Stimulated activated CD4-positive, alpha-beta T cell treated with anti-CD3 and anti-CD28 coated beads, TNF-alpha, amount 100 ng/mL, for 24 hours (primary cell): Measurements from ENCODE around the gene FIBCD1.
"Not testable (repeated sequence)": the region's sequence is repeated elsewhere in the genome, so short reads cannot be mapped to it uniquely, and the experiment has no call there.

Experiments used
- DNase-seq, 3 experiments: peaks; one replicate each; pipeline ENCODE4 v3.0.0-alpha.2; 2020; ENCODE audit warnings: low read depth in 3 of 3

FIBCD1 gene

DNA sequence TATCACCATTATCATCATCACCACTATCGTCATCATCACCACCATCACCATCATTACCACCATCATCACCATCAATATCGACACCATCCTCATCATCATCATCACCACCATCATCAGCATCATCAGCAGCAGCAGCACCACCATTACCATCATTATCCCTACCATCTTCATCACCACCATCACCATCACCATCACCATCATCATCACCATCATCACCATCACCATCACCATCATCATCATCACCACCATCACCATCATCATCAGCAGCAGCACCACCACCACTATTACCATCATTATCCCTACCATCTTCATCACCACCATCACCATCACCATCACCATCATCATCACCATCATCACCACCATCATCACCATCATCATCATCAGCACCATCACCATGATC lies 15.9 kb upstream of the FIBCD1 start:
- not testable (repeated sequence) for DNase-seq

DNA sequence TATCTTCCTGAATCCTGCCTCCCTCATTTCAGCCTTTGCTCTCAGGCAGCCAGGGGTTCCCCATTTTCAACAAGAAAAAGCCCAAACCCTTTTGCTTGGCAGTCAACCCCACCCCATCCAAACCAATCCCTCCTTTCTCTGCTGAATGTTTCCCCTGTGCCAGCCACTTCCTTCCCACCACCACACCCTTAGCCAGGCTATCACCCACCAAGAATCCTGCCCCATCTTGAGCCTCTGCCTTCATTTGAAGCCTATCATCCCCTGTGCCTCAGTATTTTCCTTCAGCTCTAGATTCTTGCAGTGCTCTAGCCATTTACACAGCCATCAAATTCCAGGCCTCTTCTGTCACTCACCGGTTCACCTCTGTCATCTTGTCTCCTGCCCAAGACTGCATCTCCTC lies 15.3 kb upstream of the FIBCD1 start:
- DNase-seq: no peak

DNA sequence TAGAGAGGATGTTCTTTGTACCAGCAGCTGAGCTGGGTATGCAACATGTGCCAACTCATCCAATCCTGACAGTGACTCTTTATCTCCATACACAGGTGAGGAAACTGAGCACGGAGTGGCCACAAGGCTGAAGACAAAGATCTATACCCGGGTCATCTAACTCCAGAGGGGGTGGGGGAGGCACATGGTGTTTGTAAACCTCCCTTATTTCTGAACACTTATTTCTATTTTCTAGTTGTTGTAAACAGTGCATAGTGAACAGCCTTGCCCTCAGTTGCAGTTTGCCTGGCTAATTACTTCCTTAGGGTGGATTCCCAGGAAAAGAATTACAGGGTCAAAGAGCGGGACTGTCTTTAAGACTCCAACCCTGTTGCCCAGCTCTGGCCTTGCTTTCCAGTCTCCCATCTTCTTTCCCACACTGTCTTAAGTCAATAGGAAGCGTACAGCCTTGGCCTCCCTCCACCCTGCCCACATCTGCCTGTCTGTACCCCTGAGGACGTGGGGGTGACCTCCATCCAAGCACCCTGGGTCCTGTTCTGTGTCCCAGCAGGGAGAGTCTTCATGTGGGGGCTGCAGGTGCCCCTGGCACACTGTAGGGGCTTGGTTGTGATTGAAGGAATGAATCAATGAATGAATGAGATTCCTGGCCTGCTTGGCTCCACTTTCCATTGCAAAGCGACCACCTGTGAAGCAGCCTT lies 13.2 kb upstream of the FIBCD1 start:
- no peak for DNase-seq

DNA sequence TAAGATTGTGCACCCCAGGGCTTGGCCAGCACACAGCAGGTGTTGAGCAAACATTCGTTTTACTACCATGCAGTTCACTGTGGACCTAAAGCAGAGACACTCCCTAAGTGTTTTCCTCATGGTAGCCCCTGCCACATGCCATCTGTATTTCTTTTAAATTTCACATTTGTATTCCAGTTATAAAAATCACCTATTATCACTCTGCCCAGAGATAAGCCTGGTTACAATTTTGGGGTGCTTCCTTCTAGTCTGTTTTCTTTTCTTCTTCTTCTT lies 10.9 kb upstream of the FIBCD1 start:
- DNase-seq: no peak

DNA sequence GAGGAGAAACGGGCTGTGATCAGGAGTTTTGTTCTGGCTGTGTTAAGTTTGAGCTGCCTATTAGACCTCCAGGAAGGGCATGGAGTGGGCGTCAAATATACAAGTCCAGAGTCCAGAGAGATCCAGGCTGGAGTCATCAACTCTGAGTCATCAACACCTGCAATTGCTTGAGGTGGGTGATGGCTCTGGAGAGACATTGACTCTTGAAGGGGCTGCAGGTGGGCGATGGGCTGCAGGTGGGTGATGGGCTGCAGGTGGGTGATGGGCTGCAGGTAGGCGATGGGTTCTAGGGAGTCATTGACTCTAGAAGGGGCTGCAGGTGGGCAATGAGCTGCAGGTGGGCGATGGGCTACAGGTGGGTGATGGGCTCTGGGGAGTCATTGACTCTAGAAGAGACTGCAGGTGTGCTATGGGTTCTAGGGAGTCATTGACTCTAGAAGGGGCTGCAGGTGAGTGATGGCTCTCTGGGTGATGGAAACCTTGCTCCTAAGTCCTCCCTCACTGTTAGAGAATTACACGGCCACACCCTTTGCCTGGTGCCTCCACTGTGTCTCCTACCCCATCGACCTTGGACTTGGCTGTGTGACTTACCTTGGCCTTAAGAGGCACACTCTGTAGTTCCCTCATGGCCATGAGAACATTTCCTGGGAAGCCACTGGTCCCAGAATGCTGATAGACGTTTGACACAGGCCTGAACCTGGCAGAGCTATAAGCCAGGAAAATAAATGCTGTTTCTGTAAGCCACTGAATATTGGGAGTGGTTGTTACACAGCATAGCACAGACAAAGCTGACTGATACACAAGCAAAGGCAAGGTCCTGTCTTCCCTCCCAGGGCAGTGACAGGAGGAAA lies 10.4 kb upstream of the FIBCD1 start:
- DNase-seq: no peak

DNA sequence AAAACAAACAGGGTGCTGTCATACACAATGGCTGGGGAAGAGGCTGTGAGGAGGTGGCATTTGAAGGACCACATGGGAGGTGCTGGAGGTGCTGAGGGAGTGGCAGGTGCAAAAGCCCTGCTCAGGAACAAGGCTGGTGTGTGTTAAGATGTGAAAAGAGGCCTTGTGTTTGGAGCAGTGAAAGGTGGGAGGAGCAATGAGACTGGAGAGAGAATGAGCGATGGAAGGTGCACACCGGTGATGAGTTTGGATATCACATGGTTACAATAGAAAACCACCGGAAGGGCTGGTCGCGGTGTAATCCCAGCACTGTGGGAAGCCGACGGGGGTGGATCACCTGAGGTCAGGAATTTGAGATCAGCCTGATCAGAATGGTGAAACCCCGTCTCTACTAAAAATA lies 9.2 kb upstream of the FIBCD1 start:
- no peak for DNase-seq

DNA sequence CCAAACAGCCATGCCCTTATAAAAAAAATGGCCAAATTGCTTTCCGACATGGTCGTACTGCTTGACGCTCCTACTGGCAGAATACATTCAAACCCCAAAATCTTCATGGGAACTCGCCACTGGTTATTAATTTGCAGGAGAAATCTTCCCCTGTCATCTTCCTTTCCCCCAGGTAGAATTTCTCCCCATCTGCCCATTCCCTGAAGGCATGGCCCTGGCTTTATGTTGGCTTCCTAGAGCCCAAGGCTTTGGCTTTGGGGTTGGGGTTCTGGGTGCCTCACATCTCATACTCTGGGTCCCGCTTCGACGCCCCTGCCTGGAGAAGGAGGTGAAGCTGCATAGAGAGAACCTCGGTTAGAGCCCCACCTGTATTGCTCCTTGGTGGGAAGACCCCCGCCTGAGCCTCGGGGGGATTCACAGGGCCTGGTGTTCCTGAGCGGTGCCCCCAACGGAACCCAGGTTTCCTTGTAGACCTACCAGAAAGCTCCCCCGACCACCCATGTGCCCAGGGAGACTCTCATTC lies 8.6 kb upstream of the FIBCD1 start:
- DNase-seq: no peak

DNA sequence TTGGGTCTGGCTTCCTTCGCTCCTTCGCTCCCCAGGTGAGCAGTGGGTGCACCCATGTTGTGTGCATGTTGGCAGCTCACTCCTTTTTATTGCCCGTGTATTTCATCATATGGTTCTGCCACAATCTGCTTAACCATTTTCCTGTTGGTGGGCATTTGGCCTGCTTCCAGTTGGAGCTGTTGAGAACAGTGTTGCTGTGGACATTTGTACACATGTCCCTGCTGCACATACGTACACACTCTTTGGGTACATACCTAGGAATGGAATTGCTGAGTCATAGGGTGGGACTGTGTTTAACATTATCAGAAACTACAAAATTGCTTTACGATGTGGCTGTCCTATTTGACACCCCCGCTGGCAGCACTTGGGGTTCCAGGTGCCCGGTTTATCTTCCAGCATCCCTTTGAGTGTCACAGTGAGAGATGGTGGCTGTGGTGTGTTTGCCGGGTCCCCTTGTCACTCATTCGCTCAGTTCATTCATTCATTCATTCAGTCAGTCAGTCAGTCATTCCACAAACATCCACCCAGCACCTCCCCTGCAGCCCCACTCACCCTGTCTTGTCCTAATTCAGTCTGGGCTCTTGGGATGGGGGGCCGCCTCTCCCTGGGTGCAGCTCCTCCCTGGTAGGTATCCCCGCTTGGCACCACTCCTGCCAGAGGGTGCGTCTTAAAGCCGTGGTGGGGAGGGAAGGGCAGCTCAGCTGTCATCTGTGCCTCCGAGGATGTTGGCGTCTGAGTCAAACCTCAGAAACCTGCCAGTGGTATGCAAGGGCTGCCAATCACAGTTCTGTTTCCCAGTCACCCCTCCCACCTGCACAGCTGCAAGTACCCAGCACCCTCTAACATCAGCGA lies 7.9 kb upstream of the FIBCD1 start:
- DNase-seq: no peak

DNA sequence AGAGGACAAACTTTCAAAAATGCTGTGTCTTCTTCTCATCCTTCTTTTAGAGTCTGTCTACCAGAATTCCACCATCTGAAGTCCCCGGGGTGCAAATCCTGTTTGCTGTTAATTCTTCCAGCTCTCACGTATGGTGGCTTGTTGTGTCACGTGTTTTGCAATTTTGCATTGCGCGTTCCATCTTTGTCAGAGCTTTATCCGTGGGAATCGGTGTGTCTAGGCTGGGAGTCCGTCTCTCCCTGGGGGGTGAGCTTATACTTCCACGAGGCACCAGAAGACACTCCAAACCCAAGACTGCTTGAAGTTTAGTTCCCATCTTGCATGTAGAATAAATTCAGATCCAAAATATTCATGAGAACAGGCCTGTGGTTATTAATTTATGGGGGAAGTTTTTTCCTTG lies 6.1 kb upstream of the FIBCD1 start:
- DNase-seq: no peak

DNA sequence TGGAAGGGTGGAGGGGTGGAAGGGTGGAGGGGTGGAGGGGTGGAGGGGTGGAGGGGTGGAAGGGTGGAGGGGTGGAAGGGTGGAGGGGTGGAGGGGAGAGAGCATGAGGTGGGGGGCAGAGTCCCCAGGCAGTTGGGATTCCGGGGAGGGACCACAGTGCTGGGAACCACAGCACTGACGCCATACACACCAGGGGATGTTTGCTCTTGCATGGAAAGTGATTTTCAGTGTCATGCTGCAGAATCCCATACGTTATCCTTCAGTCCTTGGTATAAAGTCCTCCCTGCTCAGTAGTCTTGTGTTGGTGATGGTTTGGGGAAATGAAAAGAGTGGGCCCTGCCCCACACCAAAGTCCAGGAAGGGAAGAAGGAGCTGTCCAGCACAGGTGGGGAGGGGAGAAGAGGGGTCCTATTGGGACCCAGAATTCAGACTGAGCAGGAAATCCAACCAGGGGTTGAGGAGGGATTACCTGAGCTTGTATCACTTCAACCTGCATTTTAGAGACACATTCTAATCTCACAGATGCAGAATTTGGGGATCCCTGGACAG lies 5.5 kb upstream of the FIBCD1 start:
- DNase-seq: no peak

DNA sequence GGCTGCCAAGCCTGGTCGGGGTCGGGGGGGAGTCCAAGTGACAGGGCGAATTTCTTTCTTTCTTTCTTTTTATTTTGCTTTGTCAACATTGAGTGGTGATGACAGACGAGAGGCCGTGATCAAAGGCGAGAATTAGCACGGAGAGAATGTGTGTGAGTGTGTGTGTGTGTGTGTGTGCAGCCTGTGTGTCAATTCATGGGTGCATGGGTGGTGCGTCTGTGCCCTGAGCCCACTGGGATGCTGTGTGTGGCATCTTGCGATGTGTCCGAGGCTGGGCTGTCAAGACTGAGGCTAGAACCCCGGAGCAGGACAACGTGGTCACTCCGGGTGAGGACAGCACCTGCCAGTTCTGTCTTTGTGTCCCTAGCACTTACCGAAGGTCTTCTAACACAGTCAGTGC lies 4.7 kb upstream of the FIBCD1 start:
- no peak for DNase-seq

DNA sequence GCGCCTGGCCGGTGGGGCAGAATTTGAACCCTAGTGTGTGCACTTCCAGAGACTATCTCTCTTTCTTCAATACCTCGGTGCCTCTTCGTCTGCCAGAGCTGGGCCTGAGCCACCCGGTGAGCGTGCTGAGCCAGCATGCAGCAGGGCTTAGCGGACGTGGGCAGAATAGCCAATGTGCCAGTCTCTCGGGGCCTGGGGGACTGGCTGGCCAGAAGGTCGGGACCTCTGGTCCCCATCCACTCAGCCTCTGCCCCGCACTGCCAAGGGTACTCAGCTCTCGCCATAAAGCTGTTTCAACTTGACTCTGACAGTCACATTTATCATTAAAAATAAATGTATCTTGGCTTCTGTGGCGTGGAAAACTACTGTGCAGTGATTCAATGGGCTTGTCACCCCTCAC lies 4.2 kb upstream of the FIBCD1 start:
- DNase-seq: no peak

DNA sequence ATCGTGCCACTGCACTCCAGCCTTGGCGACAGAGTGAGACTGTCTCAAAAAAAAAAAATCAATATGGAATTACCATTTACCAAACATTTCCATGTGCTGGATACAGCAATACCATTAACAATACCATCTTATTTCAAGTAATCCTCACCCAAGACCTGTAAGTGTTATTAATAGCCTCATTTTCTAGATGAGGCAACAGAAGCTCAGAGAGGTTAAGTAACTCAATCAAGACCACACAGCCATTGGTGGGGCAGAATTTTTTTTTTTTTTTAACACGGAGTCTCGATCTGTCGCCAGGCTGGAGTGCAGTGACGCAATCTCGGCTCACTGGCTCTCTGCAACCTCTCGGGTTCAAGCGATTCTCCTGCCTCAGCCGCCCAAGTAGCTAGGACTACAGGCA lies 3.6 kb upstream of the FIBCD1 start:
- no peak for DNase-seq

DNA sequence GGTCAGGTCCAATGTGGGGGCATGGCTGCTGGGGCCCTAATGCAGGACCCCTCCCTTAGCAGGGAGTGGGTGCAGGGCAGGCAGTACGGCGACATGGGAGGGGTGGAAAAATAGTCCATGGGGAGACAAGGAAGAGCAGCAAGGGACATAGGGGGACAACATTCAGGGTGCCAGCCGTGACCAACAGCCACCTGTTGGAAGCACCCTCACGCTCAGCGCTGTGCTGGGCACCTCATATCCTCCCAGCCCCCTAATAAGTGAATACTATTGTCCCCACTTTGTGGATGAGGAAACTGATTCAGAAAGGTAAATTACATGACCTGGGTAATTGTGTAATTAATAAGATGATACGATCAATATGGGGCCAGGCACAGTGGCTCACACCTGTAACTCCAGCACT lies 3.0 kb upstream of the FIBCD1 start:
- DNase-seq: no peak

DNA sequence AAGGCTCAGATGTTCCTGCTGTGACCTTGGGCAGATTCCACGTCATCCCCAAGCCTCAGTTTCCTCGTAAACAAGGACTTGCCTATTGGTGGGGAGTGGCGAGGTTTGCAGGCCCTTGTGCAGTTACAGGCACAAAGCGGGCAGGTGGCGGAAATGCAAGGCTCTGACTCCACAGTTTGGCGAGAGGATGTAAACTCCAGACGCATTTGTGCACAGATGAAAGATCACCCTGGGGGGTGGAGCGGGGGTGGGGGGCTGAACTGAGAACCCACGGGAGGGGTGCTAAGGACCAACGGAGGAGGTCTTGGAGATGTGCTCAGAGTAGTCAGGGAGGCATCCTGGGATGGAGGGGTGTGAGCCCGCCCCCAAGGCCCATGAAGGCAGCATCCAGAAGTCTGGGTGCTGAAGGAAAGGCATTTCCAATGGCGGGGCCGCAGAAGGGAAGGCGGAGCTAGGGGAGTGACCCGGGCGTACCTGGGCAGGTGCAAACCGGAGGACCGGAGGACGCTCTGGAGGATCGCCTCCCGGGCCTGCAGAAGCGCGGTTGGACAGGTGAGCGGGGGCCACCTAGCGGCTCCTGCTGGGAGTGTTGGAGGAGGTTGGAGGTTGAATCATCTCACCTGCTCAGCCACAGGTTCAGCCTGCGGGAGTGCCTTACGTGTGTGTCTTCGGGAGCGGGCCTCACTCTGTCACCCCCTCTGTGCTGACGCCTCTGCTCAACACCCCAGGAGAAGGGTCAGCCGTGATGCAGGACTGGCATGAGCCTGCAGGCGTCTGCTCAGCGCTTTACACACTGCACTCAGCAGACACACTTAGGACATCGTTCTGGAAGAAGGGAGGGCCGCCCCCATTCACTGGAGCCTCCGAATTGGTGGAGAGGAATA lies 1.9 kb upstream of the FIBCD1 start:
- peak; percentile 49 to 77 (median 50) for DNase-seq

DNA sequence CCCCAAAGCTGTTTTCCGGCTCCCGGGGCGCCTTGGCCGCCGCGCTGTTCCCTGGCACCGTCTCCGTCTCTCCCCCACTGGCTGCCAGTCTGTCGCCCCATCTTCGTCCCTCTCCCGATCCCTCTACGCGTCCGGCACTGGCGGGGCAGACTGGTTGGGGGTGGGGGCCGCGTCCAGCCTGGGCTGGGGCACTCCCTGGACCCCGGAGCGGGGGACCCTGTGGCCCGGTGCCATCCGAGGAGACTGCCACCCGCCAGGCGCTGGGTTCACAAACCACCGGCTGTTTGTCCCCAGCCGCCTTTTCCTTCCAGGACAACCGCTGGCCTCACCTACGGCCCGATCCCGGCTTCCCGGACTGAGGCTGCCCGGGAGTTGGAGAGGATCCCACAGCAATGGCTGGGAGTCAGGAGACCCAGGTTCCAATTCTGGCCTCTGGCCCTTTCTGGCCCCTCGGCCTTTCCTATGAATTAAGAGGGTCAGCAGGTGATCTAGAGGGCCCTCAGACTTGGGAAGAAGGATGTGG lies 1.0 kb upstream of the FIBCD1 start:
- no peak for DNase-seq

DNA sequence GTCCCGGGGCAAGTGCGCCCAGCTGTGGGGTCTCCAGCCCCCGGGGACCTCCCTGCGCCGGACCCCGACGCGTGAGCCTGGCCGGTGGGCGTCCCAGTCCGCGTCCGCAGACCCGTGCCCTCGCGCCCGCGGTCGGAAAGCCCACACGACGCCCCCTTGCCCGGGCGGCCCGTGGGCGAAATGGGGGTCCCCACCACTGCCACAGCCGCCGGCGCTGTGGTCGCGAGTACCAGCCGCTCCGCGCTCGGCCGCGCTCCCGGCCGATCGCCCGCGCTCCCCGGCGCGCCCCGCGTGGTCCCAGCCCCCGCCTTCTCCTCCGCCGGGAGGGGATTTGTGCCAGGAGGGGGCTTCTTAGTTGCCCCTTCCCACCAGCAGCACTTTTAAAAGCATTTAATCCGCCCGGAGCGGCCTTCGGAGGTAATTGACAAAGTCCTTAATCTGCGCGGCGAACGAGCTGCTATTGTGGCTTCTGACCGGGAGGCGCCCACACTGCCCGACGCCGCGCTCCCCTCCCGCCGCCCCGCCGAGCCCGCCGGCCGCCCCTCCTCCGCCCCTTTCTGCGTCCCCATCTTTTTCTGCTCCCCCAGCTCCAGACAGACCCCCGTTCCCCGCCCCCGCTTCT lies 469 bp upstream of the FIBCD1 start:
- DNase-seq: no peak

DNA sequence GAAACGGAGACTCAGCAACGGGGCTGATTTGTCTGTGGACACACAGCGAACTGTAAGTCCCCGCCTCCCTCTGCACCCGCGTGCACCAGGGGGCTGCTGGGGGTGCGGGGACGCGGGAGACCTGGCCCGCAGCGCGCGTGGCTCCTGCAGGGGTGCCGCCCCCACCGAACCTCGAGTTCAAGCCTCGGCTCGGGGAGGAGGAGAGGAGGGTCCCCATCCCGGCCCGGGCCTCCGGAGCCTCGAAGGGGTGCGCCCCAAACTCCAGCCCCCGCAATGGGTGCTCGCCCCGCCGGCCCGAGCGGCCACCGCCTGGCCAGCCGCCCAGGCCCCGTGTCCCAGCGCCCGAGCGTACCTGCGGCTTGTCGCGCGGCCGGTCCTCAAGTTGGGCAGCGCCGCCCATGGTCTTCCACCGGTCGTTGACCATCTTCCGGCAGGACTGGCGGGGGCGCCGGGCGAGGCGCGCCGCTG lies 829 bp downstream of the FIBCD1 start:
- DNase-seq: no peak

DNA sequence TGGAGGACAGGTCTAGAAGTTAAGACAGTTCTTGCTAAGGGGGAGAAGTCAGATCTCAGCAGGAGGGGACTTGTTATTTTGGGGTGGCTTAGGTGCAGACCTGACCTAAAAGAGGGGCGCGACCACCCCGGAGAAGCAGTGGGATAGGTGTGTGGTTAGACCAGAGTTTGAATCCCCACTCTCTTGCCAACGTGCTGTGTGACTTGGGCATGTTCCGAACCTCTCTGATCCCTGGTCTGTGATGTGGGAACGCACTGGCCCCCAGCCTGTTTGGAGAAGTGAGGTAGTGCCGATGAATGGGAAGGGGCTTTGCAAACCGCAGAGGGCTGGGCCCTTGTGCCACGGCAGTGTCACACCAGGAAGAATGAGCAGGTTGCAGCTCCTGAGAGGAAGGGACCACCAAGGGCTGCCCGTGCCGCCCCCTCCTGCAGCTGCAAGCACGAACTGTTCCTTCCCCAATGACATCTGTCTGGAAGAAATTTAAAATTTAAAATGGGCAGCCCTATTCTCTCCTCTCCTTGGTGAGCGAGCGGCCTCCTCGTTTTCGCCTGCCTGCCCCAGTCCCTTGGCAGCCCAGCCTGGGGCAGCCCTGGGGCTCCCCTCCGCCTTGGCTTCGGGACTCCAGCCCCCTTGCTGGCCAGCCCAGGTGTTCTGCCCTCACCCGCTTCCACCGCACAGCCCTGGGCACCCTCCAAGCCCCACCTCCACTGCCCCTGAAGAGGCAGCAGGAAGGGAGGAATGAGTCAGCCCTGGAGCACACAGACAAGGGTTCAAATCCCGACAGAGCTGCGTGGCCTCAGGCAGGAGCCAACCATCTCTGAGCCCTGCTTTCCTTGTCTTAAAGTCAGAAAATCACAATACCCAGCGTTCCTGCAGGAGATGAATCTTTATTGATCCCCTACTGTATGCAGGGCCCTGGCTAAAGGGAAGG lies 1.6 kb downstream of the FIBCD1 start:
- no peak for DNase-seq
